GM19452 (cell line): ENCODE measurements around the gene ZFYVE9.

ENCODE experiments used
- ATAC-seq: cut with Tn5 transposase; IDR thresholded peaks from one replicate; pipeline ENCODE4 v1.9.1; 2021; ENCODE audit not compliant: unreplicated experiment

The ZFYVE9 gene

GRCh38 chr1:52240592-52241210 is 98.8 kb downstream of the ZFYVE9 start:
- no peak for ATAC-seq

DNA sequence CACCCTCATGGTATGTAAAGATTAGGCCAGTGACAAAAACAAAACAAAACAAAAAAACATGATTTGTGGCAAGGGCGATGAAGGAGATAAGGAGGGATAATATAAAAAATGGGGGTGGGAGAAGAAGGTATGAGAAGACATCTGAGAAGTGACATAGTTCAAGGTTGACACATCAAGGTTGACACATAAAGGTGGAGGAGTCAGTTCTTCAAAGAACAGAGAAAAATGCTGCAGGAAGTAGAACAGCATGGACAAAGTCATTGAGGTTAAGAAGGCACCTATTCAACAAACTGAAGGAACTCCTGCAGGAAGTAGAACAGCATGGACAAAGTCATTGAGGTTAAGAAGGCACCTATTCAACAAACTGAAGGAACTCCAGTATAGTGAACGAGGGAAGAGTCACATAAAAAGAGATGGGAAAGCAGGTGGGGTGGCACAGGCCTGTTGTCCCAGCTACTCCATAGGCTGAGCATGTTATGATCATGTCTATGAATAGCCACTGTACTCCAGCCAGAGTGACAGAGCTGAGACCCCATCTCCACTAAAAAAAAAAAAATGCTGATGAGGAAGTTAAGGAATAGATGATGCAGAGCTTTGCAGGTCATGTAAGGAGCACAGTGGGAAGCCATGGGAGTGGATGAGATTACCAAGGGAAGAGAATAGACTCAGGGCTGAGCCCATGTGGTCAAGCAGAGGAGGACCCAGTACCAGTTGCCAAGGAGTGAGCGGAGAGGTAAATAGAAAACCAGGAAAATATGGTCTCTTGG is 101.5 kb downstream of the ZFYVE9 start:
- ATAC-seq, result no peak

DNA sequence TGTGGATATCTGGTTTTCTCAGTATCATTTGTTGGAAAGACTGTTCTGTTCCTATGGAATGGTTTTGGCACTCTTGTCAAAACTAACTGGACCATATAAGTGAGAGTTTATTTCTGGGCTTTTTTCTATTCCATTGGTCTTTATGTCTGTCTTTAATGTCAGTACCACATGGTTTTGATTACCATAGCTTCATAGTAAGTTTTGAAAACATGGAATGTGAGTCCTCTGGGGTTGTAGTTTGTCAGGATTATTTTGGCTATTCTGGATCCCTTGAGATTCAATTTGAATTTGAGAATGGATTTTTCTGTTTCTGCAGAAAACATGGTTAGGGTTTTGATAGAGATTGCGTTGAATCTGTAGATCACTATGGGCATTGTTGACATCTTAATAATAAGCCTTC is 107.9 kb downstream of the ZFYVE9 start:
- ATAC-seq, result no peak

GRCh38 chr1:52253421-52253820 is 111.5 kb downstream of the ZFYVE9 start:
- ATAC-seq, result no peak

GRCh38 chr1:52259886-52260285 is 118.0 kb downstream of the ZFYVE9 start:
- ATAC-seq, result no peak

GRCh38 chr1:52263153-52263910 is 121.4 kb downstream of the ZFYVE9 start:
- no peak for ATAC-seq

- ATAC-seq, result no peak
Observed at GRCh38 chr1:52264530-52265115, 122.7 kb downstream of the ZFYVE9 start.

GRCh38 chr1:52266507-52266906 is 124.6 kb downstream of the ZFYVE9 start:
- no peak for ATAC-seq

GRCh38 chr1:52268372-52268771 is 126.5 kb downstream of the ZFYVE9 start:
- ATAC-seq, result no peak

GRCh38 chr1:52281518-52281917 is 139.6 kb downstream of the ZFYVE9 start:
- no peak for ATAC-seq

DNA sequence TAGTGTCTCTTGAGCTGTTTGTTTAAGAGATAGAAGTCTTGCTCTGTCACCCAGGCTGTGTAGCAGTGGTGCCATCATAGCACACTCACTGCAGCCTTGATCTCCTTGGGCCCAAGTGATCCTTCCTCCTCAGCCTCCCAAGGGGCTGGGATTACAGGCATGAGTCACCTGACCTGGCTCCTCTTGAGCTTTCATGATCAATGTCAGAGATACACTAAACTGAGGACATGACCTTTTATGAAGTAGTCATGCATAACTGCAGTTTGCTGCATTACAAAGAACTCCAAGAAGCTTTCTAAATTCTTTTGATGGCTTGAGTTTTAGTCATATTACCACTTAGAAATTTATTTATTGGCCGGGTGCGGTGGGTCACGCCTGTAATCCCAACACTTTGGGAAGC is 146.4 kb downstream of the ZFYVE9 start:
- no peak for ATAC-seq

GRCh38 chr1:52294580-52294979 is 152.7 kb downstream of the ZFYVE9 start:
- ATAC-seq, result no peak

DNA sequence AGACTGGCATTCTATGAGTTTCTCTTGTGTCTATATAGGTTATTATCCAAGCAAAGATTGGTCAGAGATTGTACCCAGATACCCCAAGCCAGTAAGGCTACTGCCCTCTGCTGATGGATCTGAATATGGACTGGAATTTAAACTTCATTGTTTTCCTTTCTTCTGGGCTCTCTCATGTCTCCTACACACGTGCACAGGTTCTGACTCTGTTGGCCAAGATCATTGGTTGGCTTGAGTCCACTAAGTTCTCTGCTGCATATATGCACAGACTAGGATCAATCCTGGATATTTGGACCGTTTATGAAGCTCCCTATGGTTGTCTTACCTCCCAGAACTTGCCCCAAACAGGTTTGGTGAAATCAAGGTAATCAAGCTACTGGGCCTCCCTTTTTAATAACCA is 154.5 kb downstream of the ZFYVE9 start:
- no peak for ATAC-seq

GRCh38 chr1:52305417-52306226 is 163.7 kb downstream of the ZFYVE9 start:
- no peak for ATAC-seq

DNA sequence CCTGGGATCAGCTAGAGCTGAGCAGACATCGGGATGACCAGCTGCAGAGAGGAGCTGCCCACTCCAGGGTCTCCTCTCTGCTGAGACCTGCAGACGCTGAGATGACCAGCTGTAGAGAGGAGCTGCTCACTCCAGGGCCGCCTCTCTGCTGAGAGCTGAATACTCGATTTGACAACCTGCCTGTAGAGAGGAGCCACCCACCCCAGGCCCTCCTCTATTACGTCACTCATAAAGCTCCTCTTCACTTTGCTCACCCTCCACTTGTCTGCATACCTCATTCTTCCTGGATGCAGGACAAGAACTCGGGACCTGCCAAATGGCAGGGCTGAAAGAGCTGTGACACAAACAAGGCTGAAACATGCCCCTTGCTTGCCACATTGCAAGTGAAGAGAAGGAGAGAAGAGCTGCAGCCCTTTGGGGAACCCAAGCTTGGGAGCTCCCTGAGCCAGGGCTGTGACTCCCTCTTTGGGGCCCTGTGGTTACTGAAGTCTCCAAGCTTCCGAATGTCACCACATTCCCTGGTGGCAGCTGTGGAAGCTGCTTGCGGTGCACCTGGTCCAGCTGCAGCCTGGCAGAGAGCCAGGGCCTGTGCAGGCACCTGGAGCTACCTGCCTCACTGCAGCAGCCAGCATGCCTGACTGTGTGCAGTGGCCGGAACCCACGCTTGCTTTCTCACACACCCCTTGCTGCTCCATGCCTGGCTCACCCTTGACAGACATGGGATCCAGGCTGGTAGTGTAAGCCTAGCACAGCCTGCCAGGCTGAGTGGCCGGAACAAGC is 164.5 kb downstream of the ZFYVE9 start:
- ATAC-seq, result no peak

- no peak for ATAC-seq
Observed at GRCh38 chr1:52321061-52321460, 179.2 kb downstream of the ZFYVE9 start.

- no peak for ATAC-seq
Observed at GRCh38 chr1:52323731-52324130, 181.8 kb downstream of the ZFYVE9 start.

GRCh38 chr1:52325786-52326185 is 183.9 kb downstream of the ZFYVE9 start:
- ATAC-seq, result no peak

DNA sequence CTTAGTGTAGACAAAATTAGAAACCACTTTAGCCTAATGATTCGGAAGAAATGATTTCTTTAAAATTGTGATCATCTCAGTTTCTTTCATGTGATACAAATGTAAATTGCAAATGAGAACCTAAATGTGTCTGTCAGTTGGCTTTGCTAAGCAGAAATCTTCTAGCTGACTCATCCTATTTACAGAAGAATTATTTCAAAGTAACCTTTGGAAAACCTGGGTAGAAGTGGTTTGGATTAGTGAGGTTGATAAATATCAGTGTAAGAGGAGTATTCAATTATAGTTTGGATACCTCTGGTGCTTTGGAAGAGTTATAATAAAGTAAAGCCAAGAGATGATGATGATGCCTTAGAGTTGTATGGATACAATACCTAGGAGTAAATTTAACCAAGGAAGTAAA is 186.7 kb downstream of the ZFYVE9 start:
- no peak for ATAC-seq

- ATAC-seq, result no peak
Observed at GRCh38 chr1:52332411-52332810, 190.5 kb downstream of the ZFYVE9 start.
